Measurements from ENCODE around the gene PPM1M. TPM values are rescaled to one million over a fixed set of nuclear protein-coding genes. Genes with fewer than 3 reads are reported as not detected.

PPM1M gene
- total RNA-seq, 1 donor from 2014 or later = 53.4 TPM

DNA sequence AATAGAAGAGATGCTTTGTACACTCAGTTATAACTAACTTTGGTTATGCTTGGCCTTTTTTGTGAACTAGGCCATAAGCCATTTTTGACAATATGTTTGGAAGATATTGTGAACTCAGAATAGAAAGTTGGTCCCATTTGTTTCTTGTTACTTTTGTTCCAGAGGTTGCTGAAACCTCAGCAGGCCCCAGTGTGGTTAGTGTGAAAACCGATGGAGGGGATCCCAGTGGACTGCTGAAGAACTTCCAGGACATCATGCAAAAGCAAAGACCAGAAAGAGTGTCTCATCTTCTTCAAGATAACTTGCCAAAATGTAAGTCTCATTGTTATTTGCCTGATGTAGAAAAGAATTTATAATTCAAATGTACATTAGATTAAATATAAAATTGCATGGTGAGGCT is 41.9 kb upstream of the PPM1M start:
- ATAC-seq (no peak), DNase-seq (no peak)
- peaks cover 73% of the 10 kb centered on the region for H3K4me1 ChIP-seq
- TF ChIP-seq, protein P1, sequence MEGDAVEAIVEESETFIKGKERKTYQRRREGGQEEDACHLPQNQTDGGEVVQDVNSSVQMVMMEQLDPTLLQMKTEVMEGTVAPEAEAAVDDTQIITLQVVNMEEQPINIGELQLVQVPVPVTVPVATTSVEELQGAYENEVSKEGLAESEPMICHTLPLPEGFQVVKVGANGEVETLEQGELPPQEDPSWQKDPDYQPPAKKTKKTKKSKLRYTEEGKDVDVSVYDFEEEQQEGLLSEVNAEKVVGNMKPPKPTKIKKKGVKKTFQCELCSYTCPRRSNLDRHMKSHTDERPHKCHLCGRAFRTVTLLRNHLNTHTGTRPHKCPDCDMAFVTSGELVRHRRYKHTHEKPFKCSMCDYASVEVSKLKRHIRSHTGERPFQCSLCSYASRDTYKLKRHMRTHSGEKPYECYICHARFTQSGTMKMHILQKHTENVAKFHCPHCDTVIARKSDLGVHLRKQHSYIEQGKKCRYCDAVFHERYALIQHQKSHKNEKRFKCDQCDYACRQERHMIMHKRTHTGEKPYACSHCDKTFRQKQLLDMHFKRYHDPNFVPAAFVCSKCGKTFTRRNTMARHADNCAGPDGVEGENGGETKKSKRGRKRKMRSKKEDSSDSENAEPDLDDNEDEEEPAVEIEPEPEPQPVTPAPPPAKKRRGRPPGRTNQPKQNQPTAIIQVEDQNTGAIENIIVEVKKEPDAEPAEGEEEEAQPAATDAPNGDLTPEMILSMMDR (IDR thresholded peaks at IDR 0.05) = no peak
- H3K27me3 ChIP-seq (ENCODE audit: low read depth) = no peaks in the 10 kb centered on the region
- H3K27ac ChIP-seq = no peak overlapping the region
- peaks cover 92% of the 10 kb centered on the region for H3K36me3 ChIP-seq
- intact Hi-C loops (cut with DNase I) = no loop called here
- H3K9me3 ChIP-seq = no peaks in the 10 kb centered on the region
- no peak overlapping the region for H3K4me3 ChIP-seq

DNA sequence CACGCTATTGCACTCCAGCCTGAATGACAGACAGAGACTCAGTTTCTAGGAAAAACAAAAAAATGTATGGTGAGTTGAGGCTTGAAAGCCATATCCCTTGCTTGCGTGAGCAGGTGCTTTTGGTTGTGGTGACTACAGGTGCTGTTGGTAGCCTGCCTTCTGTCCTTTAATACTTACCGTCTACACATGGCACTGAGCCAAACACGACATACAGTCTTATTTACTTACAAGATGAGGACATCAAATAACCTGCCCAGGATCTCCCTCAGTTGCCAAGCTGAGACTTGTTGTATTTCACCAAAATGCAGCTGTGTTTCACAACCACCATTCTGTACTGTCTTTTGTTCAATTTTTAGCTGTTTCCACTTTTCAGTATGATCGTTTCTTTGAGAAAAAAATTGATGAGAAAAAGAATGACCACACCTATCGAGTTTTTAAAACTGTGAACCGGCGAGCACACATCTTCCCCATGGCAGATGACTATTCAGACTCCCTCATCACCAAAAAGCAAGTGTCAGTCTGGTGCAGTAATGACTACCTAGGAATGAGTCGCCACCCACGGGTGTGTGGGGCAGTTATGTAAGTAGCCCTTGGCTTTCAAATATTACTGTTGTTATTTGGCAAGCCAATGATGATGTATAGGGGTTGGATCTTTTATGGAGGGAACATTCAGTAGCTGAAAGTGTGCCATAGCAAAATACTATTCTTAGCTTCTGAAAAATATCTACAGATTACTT is 41.1 kb upstream of the PPM1M start:
- TF ChIP-seq, protein P1 (IDR thresholded peaks at IDR 0.05) = no peak
- Histone ChIP-seq H3K27me3 (ENCODE audit: low read depth) (no peaks in the 10 kb centered on the region), H3K4me3 (no peak overlapping the region), H3K36me3 (peaks cover 96% of the 10 kb centered on the region), H3K4me1 (peaks cover 65% of the 10 kb centered on the region), H3K27ac (no peak overlapping the region), H3K9me3 (no peaks in the 10 kb centered on the region)
- no peak for DNase-seq
- ATAC-seq = peak in 1 of 2 donors; percentile 27
- intact Hi-C loops (cut with DNase I) = no loop called here

DNA sequence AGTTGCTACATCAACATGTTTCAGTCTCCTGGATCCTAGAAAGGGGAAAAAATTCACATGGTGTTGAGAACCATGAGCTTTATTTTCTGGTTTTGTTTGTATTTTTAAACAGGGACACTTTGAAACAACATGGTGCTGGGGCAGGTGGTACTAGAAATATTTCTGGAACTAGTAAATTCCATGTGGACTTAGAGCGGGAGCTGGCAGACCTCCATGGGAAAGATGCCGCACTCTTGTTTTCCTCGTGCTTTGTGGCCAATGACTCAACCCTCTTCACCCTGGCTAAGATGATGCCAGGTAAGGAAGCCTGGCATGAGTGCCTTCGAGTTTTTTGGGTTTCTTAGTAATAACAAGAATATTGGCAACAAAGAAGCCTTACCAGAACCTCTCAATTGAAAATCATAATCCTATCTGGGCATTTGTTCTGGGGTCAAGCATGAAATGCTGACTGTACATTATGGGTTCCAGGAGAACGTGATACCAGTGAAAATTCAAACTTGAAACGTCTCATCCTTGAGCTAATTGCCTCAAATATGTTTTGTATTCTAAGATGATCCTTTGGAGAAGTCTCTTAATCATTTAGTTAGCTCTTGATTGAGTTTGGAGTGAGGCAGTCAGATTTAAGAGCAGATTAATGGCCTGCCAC is 39.7 kb upstream of the PPM1M start:
- ATAC-seq (peak in 1 of 2 donors; percentile 60), DNase-seq (no peak)
- no peak overlapping the region for H3K27ac ChIP-seq
- H3K4me1 ChIP-seq = peaks cover 63% of the 10 kb centered on the region
- no peak overlapping the region for H3K4me3 ChIP-seq
- H3K9me3 ChIP-seq = no peaks in the 10 kb centered on the region
- no peaks in the 10 kb centered on the region for H3K27me3 ChIP-seq (ENCODE audit: low read depth)
- H3K36me3 ChIP-seq = peaks cover 96% of the 10 kb centered on the region
- intact Hi-C loops (cut with DNase I) = no loop called here
- TF ChIP-seq, protein P1 (IDR thresholded peaks at IDR 0.05) = no peak

DNA sequence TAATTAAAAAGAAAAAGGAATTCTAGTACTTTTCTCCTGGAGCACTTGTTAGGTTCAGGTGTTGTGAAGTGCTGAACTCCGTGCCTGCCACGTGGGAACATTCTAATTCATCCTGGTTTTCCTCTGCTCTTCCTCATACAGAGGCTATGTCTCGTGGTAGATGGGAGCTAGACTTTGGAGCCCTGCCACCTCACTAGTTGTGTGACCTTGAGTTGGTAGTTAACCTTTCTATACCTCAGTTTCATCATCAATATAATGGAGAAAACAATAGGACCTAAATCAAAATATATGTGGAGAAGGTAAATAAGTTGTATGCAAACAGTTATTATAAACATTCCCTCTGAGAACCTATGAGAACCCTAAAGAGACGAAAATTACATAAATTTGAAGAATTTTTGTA is 37.0 kb upstream of the PPM1M start:
- intact Hi-C loops (cut with DNase I) = no loop called here
- TF ChIP-seq, protein P1 (IDR thresholded peaks at IDR 0.05) = no peak
- Histone ChIP-seq H3K36me3 (peaks cover 100% of the 10 kb centered on the region), H3K4me1 (peaks cover 41% of the 10 kb centered on the region), H3K27ac (no peak overlapping the region), H3K9me3 (no peaks in the 10 kb centered on the region), H3K4me3 (no peak overlapping the region), H3K27me3 (ENCODE audit: low read depth) (no peaks in the 10 kb centered on the region)
- DNase-seq = no peak
- ATAC-seq = no peak

DNA sequence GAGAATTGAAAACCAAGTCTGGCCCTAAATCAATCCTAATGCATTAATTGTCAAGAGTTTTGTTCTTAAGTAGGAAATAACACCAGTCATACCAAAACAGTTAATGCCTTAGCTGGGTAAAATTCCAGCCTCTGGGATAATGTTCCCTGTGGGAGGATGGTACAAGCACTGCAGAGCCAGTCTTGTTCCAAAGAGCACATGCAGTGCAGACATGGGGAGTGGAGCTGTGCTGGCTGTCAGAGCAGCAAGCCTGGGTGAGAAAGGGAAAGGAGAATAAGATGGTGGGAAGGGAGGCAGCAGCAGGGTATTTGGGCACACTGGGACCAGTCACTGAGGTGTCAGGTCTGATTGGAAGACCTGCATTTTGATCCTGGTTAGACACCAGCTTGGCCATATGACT is 35.5 kb upstream of the PPM1M start:
- TF ChIP-seq, protein P1 (IDR thresholded peaks at IDR 0.05) = no peak
- no peak for ATAC-seq
- peaks cover 100% of the 10 kb centered on the region for H3K36me3 ChIP-seq
- DNase-seq = no peak
- H3K9me3 ChIP-seq = no peaks in the 10 kb centered on the region
- intact Hi-C loops (cut with DNase I) = no loop called here
- H3K27me3 ChIP-seq (ENCODE audit: low read depth) = no peaks in the 10 kb centered on the region
- H3K27ac ChIP-seq = peak overlapping the region; percentile 67
- no peak overlapping the region for H3K4me3 ChIP-seq
- peaks cover 28% of the 10 kb centered on the region for H3K4me1 ChIP-seq

Measured in lower lobe of right lung (tissue), 2 donors.